GM12864 (cell line): ENCODE data around the gene CEACAM8.
A peak's percentile ranks its signal among the peaks of the same experiment; 100 is the strongest.

Source experiments
- DNase-seq: peaks from one replicate; pipeline ENCODE4 v3.0.0-alpha.2; 2011; ENCODE audit warnings: low read depth
- H3K4me3 ChIP-seq: 2 replicates; pipeline ENCODE4 v1.5.1; 2011; ENCODE audit warnings: mild to moderate bottlenecking, low read depth, low read length, control low read depth
- TF ChIP-seq, protein P1 (sequence below): IDR thresholded peaks from 2 replicates; pipeline ENCODE4 v1.5.1; 2011; ENCODE audit warnings: low read depth, mild to moderate bottlenecking, moderate library complexity, low read length, control low read depth, inconsistent platforms; ENCODE audit errors: missing control alignments

CEACAM8 gene

GRCh38 chr19:42595550-42596172 is 937 bp upstream of the CEACAM8 start:
- no peak for DNase-seq
- no peak overlapping the region for H3K4me3 ChIP-seq
- TF ChIP-seq, protein P1, sequence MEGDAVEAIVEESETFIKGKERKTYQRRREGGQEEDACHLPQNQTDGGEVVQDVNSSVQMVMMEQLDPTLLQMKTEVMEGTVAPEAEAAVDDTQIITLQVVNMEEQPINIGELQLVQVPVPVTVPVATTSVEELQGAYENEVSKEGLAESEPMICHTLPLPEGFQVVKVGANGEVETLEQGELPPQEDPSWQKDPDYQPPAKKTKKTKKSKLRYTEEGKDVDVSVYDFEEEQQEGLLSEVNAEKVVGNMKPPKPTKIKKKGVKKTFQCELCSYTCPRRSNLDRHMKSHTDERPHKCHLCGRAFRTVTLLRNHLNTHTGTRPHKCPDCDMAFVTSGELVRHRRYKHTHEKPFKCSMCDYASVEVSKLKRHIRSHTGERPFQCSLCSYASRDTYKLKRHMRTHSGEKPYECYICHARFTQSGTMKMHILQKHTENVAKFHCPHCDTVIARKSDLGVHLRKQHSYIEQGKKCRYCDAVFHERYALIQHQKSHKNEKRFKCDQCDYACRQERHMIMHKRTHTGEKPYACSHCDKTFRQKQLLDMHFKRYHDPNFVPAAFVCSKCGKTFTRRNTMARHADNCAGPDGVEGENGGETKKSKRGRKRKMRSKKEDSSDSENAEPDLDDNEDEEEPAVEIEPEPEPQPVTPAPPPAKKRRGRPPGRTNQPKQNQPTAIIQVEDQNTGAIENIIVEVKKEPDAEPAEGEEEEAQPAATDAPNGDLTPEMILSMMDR: peak; percentile 2

GRCh38 chr19:42589792-42590191 is 4.9 kb downstream of the CEACAM8 start:
- DNase-seq: no peak
- TF ChIP-seq, protein P1: no peak
- H3K4me3 ChIP-seq: no peak overlapping the region

DNA sequence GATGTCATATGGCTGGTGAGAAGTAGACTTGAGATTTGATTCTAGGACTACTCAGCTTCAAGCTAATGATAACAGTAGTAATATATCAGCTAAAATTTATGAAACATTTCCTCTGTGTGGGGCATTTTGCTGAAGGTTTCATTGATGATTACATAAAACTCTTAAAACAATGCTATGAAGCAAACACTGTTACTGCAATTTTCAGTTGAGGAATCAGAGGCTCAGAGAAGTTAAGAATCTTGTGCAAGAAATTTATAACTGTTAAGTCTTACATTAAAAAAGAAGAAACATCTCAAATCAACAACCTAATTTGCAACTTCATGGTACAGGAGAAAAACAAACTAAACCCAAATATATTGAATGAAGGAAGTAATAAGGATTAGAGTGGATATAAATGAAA is 10.3 kb downstream of the CEACAM8 start:
- TF ChIP-seq, protein P1: no peak
- no peak overlapping the region for H3K4me3 ChIP-seq
- no peak for DNase-seq

- TF ChIP-seq, protein P1: no peak
- H3K4me3 ChIP-seq: no peak overlapping the region
- DNase-seq: no peak
These were observed 17.7 kb downstream of the CEACAM8 start for GRCh38 chr19:42577016-42577415.

DNA sequence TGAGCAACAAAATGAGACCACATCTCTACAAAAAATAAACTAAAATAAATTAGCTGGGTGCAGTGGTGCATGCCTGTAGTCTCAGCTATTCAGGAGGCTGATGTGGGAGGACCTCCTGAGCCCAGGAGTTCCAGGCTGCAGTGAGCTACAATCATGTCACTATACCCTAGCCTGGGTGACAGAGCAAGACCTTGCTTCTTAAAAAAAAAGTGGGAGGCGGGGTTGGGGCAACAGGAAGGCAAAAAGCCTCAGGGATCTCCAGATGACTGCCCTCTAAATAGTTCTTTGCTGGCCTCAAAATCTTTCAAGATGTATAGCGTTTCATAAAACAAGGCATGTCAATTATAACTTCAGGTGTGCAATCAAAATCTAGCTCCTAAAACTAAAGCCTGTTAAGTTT is 18.5 kb downstream of the CEACAM8 start:
- TF ChIP-seq, protein P1: no peak
- no peak overlapping the region for H3K4me3 ChIP-seq
- DNase-seq: no peak

DNA sequence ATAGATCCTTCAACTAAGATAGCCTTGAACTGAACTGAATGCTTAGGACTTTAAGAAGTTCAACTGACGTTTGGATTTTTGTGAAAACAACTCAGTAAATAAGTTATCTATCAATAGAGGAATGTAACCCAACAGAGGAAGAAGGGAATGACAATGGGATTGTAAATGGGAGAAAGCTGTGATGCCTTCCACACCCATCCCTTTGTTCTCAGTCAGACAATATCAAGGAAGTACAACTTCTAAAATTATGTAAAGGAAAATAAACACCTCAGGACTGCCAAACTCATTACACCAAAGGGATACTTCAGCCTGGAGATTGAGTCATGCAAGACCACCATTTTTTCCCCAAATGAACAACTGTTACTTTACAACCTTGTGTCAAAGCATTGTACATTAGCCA is 21.1 kb downstream of the CEACAM8 start:
- H3K4me3 ChIP-seq: no peak overlapping the region
- TF ChIP-seq, protein P1: no peak
- DNase-seq: no peak

DNA sequence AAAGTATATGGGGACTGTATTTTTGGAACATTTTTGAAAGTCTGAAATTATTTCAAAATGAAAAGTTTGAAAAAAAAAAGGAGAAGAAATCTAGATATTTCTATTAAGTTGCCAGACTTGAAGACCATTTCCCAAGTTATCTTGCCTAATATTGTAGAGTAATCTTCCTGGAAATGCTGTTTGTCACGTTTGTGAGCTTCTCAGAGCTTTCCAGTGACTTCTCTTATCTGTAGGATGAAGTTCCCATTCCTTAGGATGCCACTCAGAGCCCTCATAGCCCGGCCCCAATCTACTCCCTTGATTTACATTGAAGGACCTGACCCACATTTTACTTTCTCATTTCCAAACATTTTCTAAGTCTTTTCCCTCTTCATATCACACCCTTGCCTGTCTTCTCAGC is 23.6 kb downstream of the CEACAM8 start:
- no peak for DNase-seq
- TF ChIP-seq, protein P1: no peak
- H3K4me3 ChIP-seq: no peak overlapping the region
